ENCODE results near the gene DHRS4.
A peak's percentile ranks its signal among the peaks of the same experiment; 100 is the strongest.

The DHRS4 gene

GRCh38 chr14:23953464-23954278 lies at the start of gene DHRS4:
DHRS4 (plus strand) TSS chr14:23953770; CDS start chr14:23953789, 19 bp downstream.
- peak; percentile 93 for TF ChIP-seq CTCF (IDR thresholded peaks at IDR 0.05; ENCODE audit: insufficient read depth, low read depth, low read length, missing control alignments)
- H3K4me3 ChIP-seq (ENCODE audit: low read length) = peak within 1 kb of the TSS; percentile 88
- DNase-seq (ENCODE audit: low read depth) = peak; percentile 89

GRCh38 chr14:23910101-23910875 lies 43.3 kb upstream of the DHRS4 start:
- peak; percentile 98 for TF ChIP-seq CTCF (IDR thresholded peaks at IDR 0.05; ENCODE audit: insufficient read depth, low read depth, low read length, missing control alignments)
- no peak overlapping the region for H3K4me3 ChIP-seq (ENCODE audit: low read length)
- peak; percentile 72 for DNase-seq (ENCODE audit: low read depth)

GRCh38 chr14:23910876-23911210 lies 42.7 kb upstream of the DHRS4 start:
- TF ChIP-seq CTCF (IDR thresholded peaks at IDR 0.05; ENCODE audit: insufficient read depth, low read depth, low read length, missing control alignments) = no peak
- DNase-seq (ENCODE audit: low read depth) = no peak
- H3K4me3 ChIP-seq (ENCODE audit: low read length) = no peak overlapping the region

- no peak for TF ChIP-seq CTCF (IDR thresholded peaks at IDR 0.05; ENCODE audit: insufficient read depth, low read depth, low read length, missing control alignments)
- no peak overlapping the region for H3K4me3 ChIP-seq (ENCODE audit: low read length)
- no peak for DNase-seq (ENCODE audit: low read depth)
These were observed 38.0 kb upstream of the DHRS4 start for GRCh38 chr14:23915559-23915958.

- no peak overlapping the region for H3K4me3 ChIP-seq (ENCODE audit: low read length)
- no peak for DNase-seq (ENCODE audit: low read depth)
- no peak for TF ChIP-seq CTCF (IDR thresholded peaks at IDR 0.05; ENCODE audit: insufficient read depth, low read depth, low read length, missing control alignments)
These were observed 37.6 kb upstream of the DHRS4 start for GRCh38 chr14:23916004-23916403.

- no peak overlapping the region for H3K4me3 ChIP-seq (ENCODE audit: low read length)
- no peak for TF ChIP-seq CTCF (IDR thresholded peaks at IDR 0.05; ENCODE audit: insufficient read depth, low read depth, low read length, missing control alignments)
- DNase-seq (ENCODE audit: low read depth) = no peak
These were observed 37.1 kb upstream of the DHRS4 start for GRCh38 chr14:23916446-23916845.
